ENCODE results near the gene TRAPPC2B. TPM values are rescaled to one million over a fixed set of nuclear protein-coding genes. Genes with fewer than 3 reads are reported as not detected.

TRAPPC2B gene
- 10 to 100 TPM; 16.4 to 18.2 (median 18.2) TPM for polyA plus RNA-seq (ENCODE audit: insufficient read length in 3 of 3)
- long read RNA-seq, donor 1, transcript TRAPPC2B-202 (1 exons, 1,743 nt) = minor isoform, 10 of 27 reads
- long read RNA-seq, donor 1, transcript TRAPPC2B-201 (2 exons, 732 nt) = major isoform, 17 of 27 reads
- long read RNA-seq, donor 1, partial matches to known transcripts = 0 of 27 reads
- long read RNA-seq, donor 1, other reads (novel, unspliced or antisense) = 0 of 27 reads
- long read RNA-seq, donor 2, transcript TRAPPC2B-201 (2 exons, 732 nt) = major isoform, 20 of 23 reads
- long read RNA-seq, donor 2, partial matches to known transcripts = 0 of 23 reads
- long read RNA-seq, donor 2, other reads (novel, unspliced or antisense) = 0 of 23 reads
- long read RNA-seq, donor 3, transcript TRAPPC2B-201 (2 exons, 732 nt) = major isoform, 23 of 29 reads
- long read RNA-seq, donor 3, transcript TRAPPC2B-202 (1 exons, 1,743 nt) = minor isoform, 6 of 29 reads
- long read RNA-seq, donor 3, partial matches to known transcripts = 0 of 29 reads
- long read RNA-seq, donor 3, other reads (novel, unspliced or antisense) = 0 of 29 reads
- long read RNA-seq, donor 4, transcript TRAPPC2B-202 (1 exons, 1,743 nt) = minor isoform, 6 of 18 reads
- long read RNA-seq, donor 4, transcript TRAPPC2B-201 (2 exons, 732 nt) = major isoform, 12 of 18 reads
- long read RNA-seq, donor 4, partial matches to known transcripts = 0 of 18 reads
- long read RNA-seq, donor 4, other reads (novel, unspliced or antisense) = 0 of 18 reads
- long read RNA-seq, donor 5, transcript TRAPPC2B-202 (1 exons, 1,743 nt) = minor isoform, 18 of 44 reads
- long read RNA-seq, donor 5, transcript TRAPPC2B-201 (2 exons, 732 nt) = major isoform, 26 of 44 reads
- long read RNA-seq, donor 5, partial matches to known transcripts = 0 of 44 reads
- long read RNA-seq, donor 5, other reads (novel, unspliced or antisense) = 0 of 44 reads
- long read RNA-seq, donor 6, transcript TRAPPC2B-202 (1 exons, 1,743 nt) = minor isoform, 5 of 16 reads
- long read RNA-seq, donor 6, transcript TRAPPC2B-201 (2 exons, 732 nt) = major isoform, 11 of 16 reads
- long read RNA-seq, donor 6, partial matches to known transcripts = 0 of 16 reads
- long read RNA-seq, donor 6, other reads (novel, unspliced or antisense) = 0 of 16 reads
- long read RNA-seq, donor 7, transcript TRAPPC2B-202 (1 exons, 1,743 nt) = minor isoform, 11 of 38 reads
- long read RNA-seq, donor 7, transcript TRAPPC2B-201 (2 exons, 732 nt) = major isoform, 27 of 38 reads
- long read RNA-seq, donor 7, partial matches to known transcripts = 0 of 38 reads
- long read RNA-seq, donor 7, other reads (novel, unspliced or antisense) = 0 of 38 reads
- long read RNA-seq, donor 8, transcript TRAPPC2B-202 (1 exons, 1,743 nt) = minor isoform, 26 of 60 reads
- long read RNA-seq, donor 8, transcript TRAPPC2B-201 (2 exons, 732 nt) = major isoform, 34 of 60 reads
- long read RNA-seq, donor 8, partial matches to known transcripts = 0 of 60 reads
- long read RNA-seq, donor 8, other reads (novel, unspliced or antisense) = 0 of 60 reads
- long read RNA-seq, donor 9, transcript TRAPPC2B-201 (2 exons, 732 nt) = major isoform, 12 of 18 reads
- long read RNA-seq, donor 9, transcript TRAPPC2B-202 (1 exons, 1,743 nt) = minor isoform, 6 of 18 reads
- long read RNA-seq, donor 9, partial matches to known transcripts = 0 of 18 reads
- long read RNA-seq, donor 9, other reads (novel, unspliced or antisense) = 0 of 18 reads
- long read RNA-seq, donor 10, transcript TRAPPC2B-202 (1 exons, 1,743 nt) = minor isoform, 15 of 32 reads
- long read RNA-seq, donor 10, transcript TRAPPC2B-201 (2 exons, 732 nt) = major isoform, 17 of 32 reads
- long read RNA-seq, donor 10, partial matches to known transcripts = 0 of 32 reads
- long read RNA-seq, donor 10, other reads (novel, unspliced or antisense) = 0 of 32 reads
- long read RNA-seq, donor 11, transcript TRAPPC2B-202 (1 exons, 1,743 nt) = minor isoform, 5 of 16 reads
- long read RNA-seq, donor 11, transcript TRAPPC2B-201 (2 exons, 732 nt) = major isoform, 11 of 16 reads
- long read RNA-seq, donor 11, partial matches to known transcripts = 0 of 16 reads
- long read RNA-seq, donor 11, other reads (novel, unspliced or antisense) = 0 of 16 reads
- long read RNA-seq, donor 12, transcript TRAPPC2B-201 (2 exons, 732 nt) = major isoform, 5 of 8 reads
- long read RNA-seq, donor 12, partial matches to known transcripts = 0 of 8 reads
- long read RNA-seq, donor 12, other reads (novel, unspliced or antisense) = 0 of 8 reads
- long read RNA-seq, donor 13, transcript TRAPPC2B-201 (2 exons, 732 nt) = major isoform, 32 of 50 reads
- long read RNA-seq, donor 13, transcript TRAPPC2B-202 (1 exons, 1,743 nt) = minor isoform, 18 of 50 reads
- long read RNA-seq, donor 13, partial matches to known transcripts = 0 of 50 reads
- long read RNA-seq, donor 13, other reads (novel, unspliced or antisense) = 0 of 50 reads
- long read RNA-seq, donor 14, transcript TRAPPC2B-201 (2 exons, 732 nt) = major isoform, 23 of 36 reads
- long read RNA-seq, donor 14, transcript TRAPPC2B-202 (1 exons, 1,743 nt) = minor isoform, 13 of 36 reads
- long read RNA-seq, donor 14, partial matches to known transcripts = 0 of 36 reads
- long read RNA-seq, donor 14, other reads (novel, unspliced or antisense) = 0 of 36 reads
- long read RNA-seq, donor 15, transcript TRAPPC2B-201 (2 exons, 732 nt) = major isoform, 7 of 8 reads
- long read RNA-seq, donor 15, partial matches to known transcripts = 0 of 8 reads
- long read RNA-seq, donor 15, other reads (novel, unspliced or antisense) = 0 of 8 reads
- long read RNA-seq, donor 16, transcript TRAPPC2B-201 (2 exons, 732 nt) = major isoform, 34 of 57 reads
- long read RNA-seq, donor 16, transcript TRAPPC2B-202 (1 exons, 1,743 nt) = minor isoform, 23 of 57 reads
- long read RNA-seq, donor 16, partial matches to known transcripts = 0 of 57 reads
- long read RNA-seq, donor 16, other reads (novel, unspliced or antisense) = 0 of 57 reads

DNA sequence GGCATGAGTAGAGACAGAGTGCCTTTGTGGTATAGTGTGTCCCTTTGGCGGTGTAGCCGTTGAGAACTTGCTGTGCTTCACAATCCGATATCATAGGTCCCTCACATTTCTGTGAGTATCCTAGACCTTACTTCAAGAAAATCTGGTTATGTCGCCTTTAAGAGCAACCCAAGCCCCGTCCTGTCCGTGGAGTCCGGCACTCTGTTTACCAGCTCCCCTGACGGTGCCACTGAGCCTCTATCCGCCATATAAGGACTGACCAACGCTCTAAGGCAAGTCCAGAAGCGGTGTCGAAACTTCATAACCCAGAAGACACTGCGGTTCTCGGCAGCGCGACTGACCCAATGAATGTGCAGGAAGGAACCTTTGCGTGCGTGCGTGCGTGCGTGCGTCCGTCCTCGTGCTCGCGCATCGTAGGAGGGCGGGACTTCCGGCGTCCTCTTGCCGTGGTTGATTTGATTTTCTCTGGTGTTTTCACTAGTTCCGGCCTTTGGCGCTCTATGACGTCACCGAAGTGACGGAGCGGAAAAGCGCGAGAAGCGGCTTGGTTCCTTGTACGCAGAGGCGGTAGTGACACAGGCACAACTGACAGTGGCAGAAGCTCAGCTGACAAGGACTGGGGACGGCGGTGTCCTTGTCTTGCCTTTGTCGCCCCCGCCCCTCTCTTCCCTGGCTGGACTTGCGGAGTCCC, at the start of gene TRAPPC2B, which contains the start of gene ZNF547:
TRAPPC2B (plus strand) TSS at position 555 of the 691 bp plus-strand sequence. CDS start 1,283 bp downstream, outside the sequence.
ZNF547 (plus strand) TSS at position 555 of the 691 bp plus-strand sequence. CDS start 5,005 bp downstream, outside the sequence.
- DNase-seq (ENCODE audit: extremely low read depth in 1 of 11, low read depth in 9 of 11, low spot score in 4 of 11) = peak; percentile 98 to 100 (median 99)

DNA sequence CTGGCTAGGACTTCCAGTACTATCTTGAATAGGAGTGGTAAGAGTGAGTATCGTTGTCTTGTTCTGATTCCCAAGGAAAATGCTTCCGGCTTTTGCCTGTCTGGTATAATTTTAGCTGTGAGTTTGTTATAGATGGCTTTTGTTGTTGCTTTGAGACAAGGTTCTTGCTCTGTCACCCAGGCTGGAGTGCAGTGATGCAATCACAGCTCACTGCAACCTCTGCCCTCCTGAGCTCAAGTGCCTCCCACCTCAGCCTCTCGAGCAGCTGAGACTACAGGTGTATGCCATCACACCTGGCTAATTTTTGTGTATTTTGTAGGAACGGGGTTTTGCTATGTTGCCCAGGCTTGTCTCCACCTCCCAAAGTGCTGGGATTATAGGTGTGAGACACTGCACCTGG, 49.2 kb upstream of the TRAPPC2B start:
- DNase-seq (ENCODE audit: extremely low read depth in 1 of 11, low read depth in 9 of 11, low spot score in 4 of 11) = no peak

DNA sequence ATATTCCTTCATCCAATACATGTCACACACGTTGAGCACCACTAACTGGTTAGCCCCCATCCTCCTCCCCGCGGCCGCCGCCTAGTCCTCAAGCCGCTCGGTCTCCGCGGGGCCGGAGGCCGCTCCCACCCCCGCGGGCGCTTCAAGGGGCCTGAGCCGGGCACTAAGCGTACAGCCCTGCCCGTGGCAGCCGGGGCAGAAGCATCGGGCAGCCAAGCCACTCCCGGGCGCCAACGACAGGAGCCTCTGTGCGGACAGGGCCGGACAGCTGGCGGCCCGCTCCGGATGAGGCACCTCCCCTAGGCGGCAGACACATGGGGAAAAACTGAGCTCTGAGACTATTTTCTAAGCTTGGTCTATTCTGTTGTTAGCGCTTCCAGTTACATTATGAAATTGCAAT, 45.8 kb upstream of the TRAPPC2B start:
- DNase-seq (ENCODE audit: extremely low read depth in 1 of 11, low read depth in 9 of 11, low spot score in 4 of 11) = no peak

DNA sequence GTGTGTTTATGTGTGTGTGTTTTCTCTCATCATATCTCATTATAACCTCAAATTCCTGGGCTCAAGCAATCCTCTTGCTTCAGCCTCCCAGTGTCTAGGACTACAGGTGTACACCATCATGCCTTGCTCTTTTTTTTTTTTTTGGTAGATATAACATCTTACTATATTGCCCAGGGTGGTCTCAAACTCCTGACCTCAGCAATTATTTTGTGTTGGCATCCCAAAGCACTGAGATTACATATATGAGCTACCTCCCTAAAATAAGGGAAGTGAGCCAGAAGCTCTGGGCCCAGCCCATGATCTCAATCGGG, 43.5 kb upstream of the TRAPPC2B start:
- DNase-seq (ENCODE audit: extremely low read depth in 1 of 11, low read depth in 9 of 11, low spot score in 4 of 11) = peak in 1 of 11 donors; percentile 0

- peak; percentile 90 to 97 (median 94) for DNase-seq (ENCODE audit: extremely low read depth in 1 of 11, low read depth in 9 of 11, low spot score in 4 of 11)
These were observed 42.9 kb upstream of the TRAPPC2B start, which contains the start of gene ZNF543 for GRCh38 chr19:57320180-57321084. Gene ZNF543 (plus strand): TSS chr19:57320472. CDS start chr19:57320854, 382 bp downstream.

DNA sequence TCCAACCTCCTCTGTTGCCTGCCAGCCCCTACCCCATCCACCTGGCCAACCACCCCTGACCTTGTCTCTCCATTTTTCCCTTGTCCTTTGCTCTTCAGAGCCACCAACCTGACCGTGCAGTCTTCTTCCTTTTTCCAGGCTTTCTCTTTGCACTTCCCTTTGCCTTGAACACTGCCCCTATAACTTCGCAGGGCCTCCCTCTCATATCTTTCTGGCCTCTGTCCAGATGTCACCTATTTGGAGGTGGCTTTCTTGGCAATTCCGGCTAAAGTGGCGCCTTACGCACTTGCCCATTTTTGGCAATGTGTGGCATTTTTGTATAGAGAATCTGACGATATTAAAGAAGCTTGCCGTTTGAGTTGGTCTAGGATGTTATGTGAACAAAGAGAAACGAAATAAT, 42.2 kb upstream of the TRAPPC2B start:
- no peak for DNase-seq (ENCODE audit: extremely low read depth in 1 of 11, low read depth in 9 of 11, low spot score in 4 of 11)

DNA sequence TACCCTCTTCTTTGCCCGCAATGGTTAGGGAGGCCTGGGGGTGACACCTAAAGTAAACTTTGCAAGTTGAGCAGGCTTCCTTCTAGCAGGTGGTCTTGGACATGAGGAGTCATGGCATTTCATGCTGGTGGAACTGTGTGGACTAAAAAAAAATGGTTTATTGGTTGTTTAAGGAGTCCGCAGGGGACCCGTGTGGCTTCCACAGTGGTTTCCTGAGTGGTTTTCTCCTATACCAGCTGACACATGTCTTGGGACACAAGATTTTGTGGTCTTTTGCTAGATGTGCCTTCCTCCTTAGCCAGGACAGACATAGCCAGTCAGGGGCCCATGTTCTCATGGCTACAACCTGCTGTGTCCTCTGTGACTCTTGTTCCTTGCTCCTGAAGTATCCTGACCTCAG, 41.6 kb upstream of the TRAPPC2B start:
- DNase-seq (ENCODE audit: extremely low read depth in 1 of 11, low read depth in 9 of 11, low spot score in 4 of 11) = no peak

DNA sequence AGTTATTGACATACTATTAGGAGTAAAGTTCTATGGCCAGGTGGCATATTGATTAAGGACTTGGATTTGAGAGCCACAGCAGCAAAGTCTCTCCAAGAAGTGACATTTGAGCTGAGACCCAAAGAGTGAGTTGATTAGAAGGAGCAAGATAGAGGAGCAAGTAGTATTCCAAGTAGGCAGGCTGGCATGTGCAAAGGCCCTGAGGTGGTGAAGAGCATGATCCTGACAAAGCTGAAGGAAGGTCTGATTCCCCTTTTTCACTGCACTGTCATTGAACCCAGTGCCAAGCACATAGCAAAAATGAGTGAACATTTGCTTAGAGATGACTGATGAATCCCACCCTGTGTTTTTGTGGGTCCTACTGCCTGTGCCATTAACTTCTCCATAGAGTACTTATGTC, 38.4 kb upstream of the TRAPPC2B start:
- DNase-seq (ENCODE audit: extremely low read depth in 1 of 11, low read depth in 9 of 11, low spot score in 4 of 11) = no peak

DNA sequence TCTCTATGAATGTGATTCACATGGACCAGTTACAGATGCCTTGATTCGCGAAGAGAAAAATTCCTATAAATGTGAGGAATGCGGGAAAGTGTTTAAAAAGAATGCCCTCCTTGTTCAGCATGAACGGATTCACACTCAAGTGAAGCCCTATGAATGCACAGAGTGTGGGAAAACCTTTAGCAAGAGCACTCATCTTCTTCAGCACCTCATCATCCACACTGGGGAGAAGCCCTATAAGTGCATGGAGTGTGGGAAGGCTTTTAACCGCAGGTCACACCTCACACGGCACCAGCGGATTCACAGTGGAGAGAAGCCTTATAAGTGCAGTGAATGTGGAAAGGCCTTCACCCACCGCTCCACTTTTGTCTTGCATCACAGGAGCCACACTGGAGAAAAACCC, 35.4 kb upstream of the TRAPPC2B start:
- no peak for DNase-seq (ENCODE audit: extremely low read depth in 1 of 11, low read depth in 9 of 11, low spot score in 4 of 11)

GRCh38 chr19:57334191-57334590, 29.2 kb upstream of the TRAPPC2B start:
- DNase-seq (ENCODE audit: extremely low read depth in 1 of 11, low read depth in 9 of 11, low spot score in 4 of 11) = no peak

DNA sequence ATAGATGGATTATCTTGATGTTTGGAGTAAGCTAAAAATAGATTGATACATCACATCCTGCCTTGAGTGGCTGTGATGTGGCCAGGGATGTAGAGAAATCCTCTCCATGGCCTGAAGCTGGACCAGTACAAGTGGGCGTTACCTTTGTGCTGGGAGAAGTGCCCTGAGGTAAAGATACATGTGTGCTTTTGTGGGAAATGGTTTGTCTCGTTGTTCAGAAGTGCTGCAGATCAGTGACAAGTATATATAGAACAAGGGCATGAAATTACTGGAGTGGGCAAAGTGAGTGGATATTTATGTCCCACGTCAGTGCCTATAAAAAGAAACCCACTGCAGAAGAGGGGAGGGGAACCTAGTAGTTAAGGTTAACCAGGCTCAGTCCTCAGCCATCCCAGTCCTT, 24.5 kb upstream of the TRAPPC2B start:
- DNase-seq (ENCODE audit: extremely low read depth in 1 of 11, low read depth in 9 of 11, low spot score in 4 of 11) = no peak

GRCh38 chr19:57342582-57342981, 20.8 kb upstream of the TRAPPC2B start:
- DNase-seq (ENCODE audit: extremely low read depth in 1 of 11, low read depth in 9 of 11, low spot score in 4 of 11) = no peak

GRCh38 chr19:57348136-57348535, 15.2 kb upstream of the TRAPPC2B start:
- DNase-seq (ENCODE audit: extremely low read depth in 1 of 11, low read depth in 9 of 11, low spot score in 4 of 11) = no peak
